Left hindlimb (tissue), 1 donor: ENCODE measurements around the gene EFCAB6.

Source experiments
- DNase-seq: peaks from one replicate; pipeline ENCODE4 v3.0.0-alpha.2; 2018

Gene EFCAB6

DNA sequence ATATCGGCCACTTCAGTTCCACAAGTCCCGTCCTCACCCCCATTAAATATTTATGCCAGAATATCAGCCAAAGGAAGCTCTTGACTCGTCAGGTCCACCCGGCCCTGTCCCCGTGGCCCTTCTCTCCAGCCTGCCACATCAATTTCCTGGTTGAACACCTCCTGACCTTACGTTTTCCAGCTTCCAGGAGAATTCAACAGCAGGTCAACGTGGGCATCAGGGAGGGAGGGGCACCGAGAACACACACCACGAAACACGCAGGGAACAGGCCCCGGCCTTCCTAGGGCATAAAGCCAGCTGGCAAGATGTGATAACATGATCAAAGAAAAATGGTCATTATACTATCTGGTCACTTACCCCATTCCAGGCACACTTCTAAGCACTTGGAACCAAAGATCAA, 34.9 kb upstream of the EFCAB6 start:
- peak; percentile 23 for DNase-seq

- peak; percentile 16 for DNase-seq
Measured at GRCh38 chr22:43845981-43846380, 33.9 kb upstream of the EFCAB6 start.

DNA sequence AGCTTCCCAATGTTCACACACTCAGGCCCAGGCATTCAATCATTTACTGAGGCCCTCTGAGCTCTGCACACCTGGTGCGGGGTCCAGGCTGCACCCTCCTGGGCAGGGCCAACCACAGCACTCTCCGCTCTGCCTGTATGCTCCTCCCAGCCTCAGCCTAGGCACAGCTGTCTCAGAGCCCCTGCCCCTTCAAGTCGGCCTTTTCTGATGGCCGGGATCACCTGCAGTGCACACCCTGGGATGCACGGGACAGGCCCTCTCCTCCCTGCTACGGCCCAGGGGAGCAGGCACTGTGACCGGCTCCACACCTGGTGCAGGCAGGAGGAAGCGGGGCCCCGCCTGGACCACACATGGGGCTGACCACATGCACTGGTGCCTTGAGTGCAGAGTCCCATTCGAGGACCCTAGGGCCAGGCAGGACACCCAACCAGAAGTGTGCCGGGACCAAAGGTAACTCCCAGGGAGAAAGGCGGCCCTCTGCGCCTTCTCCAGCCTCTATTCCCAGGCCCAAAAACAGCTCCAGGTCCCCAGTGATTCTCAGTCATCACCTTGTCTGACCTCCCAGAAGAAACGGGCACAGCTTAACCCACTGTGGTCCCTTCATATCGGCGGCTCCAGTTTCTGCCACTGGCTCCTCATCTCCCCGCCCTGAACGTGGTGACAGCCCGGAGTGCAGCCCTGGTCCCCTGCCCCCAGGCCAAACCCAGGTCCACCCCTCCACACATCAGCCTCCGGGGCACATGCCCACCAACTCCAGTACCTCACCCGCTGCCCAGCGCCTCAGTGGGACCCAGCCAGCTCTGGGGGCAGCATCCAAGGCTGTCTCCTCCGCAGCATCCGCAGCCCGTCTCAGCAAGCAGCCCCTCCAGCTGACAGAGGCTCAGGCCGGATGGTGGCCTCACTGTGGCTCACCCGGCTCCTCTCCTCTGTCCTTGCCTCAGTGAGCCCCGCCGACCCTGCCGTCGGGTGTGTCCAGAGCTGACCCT, 32.7 kb upstream of the EFCAB6 start:
- peak; percentile 28 for DNase-seq

DNA sequence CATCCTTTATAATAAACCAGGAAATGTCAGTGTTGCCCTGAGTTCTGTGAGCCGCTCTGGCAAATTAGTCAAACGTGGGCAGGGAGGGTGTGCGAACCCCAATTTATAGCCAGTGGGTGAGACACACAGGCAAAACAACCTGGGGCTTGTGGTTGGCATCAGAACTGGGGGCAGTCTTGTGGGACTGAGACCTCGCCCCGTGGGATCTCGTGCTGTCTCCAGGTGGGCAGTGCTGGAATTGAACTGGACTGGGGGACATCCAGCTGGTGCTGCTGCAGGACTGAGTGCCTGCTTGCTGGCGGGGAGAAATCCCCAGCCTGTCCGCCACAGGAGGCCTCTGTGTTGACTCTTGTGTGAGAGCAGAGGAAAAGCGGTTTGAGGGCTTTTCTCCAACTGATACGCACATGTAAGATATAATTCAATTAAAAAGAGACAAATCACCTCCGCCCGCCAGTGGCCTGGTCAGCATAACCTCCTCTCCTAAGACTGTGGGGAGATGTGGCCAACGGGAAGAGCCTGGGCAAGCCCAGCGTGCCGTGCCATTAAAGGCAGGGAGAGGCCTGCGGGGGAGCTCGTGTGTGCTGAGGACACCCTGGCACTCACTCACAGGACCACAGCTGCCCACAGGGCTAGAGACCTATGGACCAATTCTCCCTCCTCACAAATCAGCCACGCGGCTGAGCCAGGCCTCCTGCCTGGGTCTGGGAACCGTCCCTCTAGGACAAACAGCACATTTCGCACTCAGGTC, 31.9 kb upstream of the EFCAB6 start:
- no peak for DNase-seq

- no peak for DNase-seq
Measured at GRCh38 chr22:43841742-43842141, 29.6 kb upstream of the EFCAB6 start.

GRCh38 chr22:43840851-43841250, 28.7 kb upstream of the EFCAB6 start:
- no peak for DNase-seq

DNA sequence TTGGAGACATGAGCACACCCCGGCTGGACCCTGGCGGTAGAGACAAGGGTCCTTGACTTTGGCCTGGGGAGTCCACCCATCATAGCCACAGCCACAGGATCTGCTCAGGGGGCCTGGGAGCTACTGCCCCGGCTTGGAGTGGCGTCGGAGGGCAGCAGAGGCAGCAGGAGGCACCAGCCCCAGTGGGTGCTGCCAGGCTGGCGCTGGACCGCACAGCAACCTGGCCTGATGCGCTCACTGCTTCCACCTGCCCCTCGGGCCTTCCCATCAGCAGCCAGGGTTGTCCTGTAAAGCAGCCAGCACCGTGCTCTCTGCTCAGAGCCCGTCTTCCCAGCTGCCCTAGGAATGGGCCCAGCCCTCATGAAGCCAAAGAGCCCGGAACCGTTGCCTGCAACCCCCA, 28.3 kb upstream of the EFCAB6 start:
- DNase-seq = no peak

- DNase-seq = no peak
Measured at GRCh38 chr22:43839781-43840180, 27.7 kb upstream of the EFCAB6 start.

DNA sequence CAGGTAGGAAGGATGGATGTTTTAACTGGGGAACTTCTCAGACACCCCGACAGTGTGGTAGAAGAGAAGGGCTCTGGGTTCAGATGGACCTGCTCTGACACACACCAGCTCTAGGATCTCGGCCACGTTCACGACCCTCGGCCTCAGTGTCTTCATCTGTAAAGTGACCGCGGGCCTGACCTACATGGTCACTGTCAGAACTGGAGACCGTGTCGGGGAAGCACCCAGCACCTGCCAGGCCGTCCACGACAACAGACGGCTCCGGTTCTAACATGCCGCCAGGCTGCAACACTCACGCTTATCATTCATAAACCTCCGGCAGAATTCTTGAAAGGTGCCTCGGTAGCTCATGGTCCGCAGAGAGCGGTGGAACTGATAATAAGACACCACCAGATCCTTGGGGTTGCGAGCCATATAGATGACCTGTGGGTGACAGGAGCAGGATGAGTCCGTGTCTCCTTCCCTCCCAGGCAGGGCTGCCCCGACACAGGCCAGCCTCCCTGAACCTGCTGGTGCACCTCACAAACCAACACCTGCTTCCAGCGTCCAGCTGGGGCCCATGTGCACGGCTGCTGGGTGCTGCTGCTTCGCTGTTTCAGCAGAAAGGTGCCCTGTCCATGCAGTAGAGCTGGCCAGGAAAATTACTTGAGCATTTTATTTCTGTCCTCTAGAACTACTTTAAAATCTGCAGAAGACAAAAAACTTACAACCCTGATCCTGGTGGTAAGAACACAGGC, 26.6 kb upstream of the EFCAB6 start:
- DNase-seq = no peak

- no peak for DNase-seq
Measured at GRCh38 chr22:43838161-43838560, 26.1 kb upstream of the EFCAB6 start.

- no peak for DNase-seq
Measured at GRCh38 chr22:43837666-43838065, 25.6 kb upstream of the EFCAB6 start.

DNA sequence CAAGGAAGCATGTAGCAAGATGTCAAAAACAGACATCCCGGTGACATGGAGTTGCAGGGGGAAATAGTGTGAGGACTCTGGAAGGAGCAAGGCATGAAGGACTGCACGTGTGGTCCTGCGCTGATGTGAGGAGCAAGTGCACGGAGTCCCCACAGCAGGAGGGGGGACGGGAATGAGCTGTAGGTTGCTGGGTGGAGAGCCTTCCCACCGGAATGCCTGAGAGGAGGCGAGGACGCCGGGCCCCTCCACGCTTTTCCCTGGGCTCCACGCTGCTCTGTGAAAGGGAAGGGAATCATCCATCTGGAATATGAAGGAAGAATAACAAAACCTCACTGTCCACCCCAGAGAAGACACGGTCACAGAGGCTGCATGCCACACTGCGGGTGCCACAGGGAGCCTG, 23.6 kb upstream of the EFCAB6 start:
- DNase-seq = no peak

DNA sequence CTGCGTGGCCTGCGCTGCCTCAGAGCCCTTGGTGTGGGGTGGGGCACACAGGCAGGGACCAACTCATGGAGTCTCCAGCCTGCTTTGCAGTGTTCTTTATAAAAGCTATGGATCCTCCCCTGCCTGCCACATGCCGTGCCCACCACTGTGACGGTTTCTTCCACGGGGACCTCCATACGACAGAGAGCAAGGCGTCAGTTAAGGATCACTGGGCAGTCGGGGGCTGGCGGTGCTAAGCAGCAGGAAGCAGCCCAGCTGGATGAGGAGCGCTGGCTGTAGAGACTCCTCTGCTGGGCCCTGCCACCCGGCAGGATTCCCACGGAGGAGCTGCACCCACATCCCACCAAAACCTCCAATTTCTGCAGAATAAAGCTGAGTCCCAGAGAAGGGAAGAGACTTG, 23.1 kb upstream of the EFCAB6 start:
- DNase-seq = no peak

- peak; percentile 20 for DNase-seq
Measured at GRCh38 chr22:43833286-43834240, 21.5 kb upstream of the EFCAB6 start.

- peak; percentile 21 for DNase-seq
Measured at GRCh38 chr22:43832393-43833265, 20.5 kb upstream of the EFCAB6 start.

- no peak for DNase-seq
Measured at GRCh38 chr22:43831561-43832392, 19.7 kb upstream of the EFCAB6 start.

DNA sequence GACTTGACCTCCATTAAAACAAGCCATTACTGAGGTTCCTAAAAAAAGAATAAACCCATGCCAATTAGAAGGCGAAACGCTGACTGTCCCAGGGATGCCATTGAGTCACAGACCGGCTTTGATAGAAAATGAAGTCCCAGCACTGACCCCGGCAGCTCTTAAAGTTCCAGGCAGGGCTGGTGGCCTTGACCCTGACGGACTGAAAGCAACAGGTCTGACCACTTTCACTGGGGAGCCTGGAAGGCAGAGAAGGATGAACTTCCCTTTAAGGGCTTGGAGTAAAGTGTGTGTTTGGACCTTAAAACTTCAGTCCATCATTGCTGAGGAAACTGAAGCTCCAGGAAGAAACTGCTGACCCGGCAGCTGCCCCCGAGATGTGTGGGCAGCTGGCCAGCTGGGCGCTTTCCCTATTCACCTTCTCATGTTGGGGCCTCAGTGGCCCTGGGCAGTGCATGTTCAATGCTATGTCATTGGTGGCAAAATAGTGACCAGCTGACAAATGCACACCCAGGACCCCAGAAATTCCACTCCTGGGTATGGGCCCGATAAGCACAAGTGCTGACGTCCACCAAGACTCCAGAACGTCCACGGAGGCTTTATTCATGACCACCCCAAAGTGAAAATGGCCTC, 18.9 kb upstream of the EFCAB6 start:
- no peak for DNase-seq

GRCh38 chr22:43829904-43830851, 18.1 kb upstream of the EFCAB6 start:
- peak; percentile 58 for DNase-seq
